ENCODE measurements around the gene HSD11B1L. TPM values are rescaled to one million over a fixed set of nuclear protein-coding genes. Genes with fewer than 3 reads are reported as not detected.
"Not testable (repeated sequence)": the region's sequence is repeated elsewhere in the genome, so short reads cannot be mapped to it uniquely, and the experiment has no call there.

HSD11B1L gene
- polyA plus RNA-seq, 1 donor from 2014 or later: 2.1 TPM

DNA sequence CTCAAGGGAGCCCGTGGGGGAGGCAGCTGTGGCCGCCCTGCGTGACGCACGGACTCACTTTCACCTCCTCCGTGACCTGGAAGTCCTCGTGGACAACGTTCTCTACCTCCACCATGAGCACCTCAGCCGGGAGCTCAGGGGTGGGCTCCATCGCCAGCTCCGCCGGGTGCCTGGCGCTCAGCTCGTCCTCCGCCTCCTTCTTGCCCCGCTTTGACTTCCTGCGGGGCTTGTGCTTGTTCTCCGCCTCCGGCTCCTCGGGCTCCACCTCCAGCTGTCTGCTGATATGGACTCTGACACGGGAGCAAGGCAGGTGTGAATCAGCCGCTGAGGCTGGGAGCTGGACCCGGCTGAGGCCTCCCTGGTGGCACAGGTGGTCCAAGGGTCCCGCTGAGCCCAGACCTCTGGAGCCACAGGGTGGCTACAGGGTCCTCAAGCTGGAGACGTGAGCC lies 30.9 kb downstream of the HSD11B1L start:
- no peak overlapping the region for H3K4me3 Mint-ChIP-seq
- no peaks in the 10 kb centered on the region for H3K27me3 Mint-ChIP-seq
- H3K4me1 Mint-ChIP-seq: no peaks in the 10 kb centered on the region
- H3K27ac Mint-ChIP-seq: no peak overlapping the region
- H3K9me3 Mint-ChIP-seq: no peaks in the 10 kb centered on the region
- no peaks in the 10 kb centered on the region for H3K36me3 Mint-ChIP-seq

DNA sequence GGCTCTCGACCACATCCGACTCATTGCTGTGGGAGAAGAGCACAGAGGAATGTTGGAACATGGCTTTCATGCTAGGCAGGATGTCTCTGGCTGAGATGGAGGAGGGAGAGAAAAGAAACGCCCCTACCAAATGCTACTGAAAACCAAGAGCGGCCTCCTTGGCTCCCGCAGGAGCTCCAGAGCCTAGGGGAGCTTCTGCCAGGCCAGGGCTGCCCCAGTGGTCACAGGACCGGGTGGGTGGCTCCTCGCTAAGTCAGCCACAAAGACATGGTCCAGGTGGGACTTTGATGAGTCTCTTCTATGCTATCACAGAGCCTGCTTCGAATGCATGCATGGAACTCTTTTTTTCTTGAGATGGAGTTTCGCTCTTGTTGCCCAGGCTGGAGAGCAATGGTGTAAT lies 32.4 kb downstream of the HSD11B1L start:
- no peaks in the 10 kb centered on the region for H3K36me3 Mint-ChIP-seq
- H3K27me3 Mint-ChIP-seq: no peaks in the 10 kb centered on the region
- H3K9me3 Mint-ChIP-seq: no peaks in the 10 kb centered on the region
- no peak overlapping the region for H3K27ac Mint-ChIP-seq
- peaks cover 0 to 7% (median 0%) of the 10 kb centered on the region in 3 donors for H3K4me1 Mint-ChIP-seq
- no peak overlapping the region for H3K4me3 Mint-ChIP-seq

DNA sequence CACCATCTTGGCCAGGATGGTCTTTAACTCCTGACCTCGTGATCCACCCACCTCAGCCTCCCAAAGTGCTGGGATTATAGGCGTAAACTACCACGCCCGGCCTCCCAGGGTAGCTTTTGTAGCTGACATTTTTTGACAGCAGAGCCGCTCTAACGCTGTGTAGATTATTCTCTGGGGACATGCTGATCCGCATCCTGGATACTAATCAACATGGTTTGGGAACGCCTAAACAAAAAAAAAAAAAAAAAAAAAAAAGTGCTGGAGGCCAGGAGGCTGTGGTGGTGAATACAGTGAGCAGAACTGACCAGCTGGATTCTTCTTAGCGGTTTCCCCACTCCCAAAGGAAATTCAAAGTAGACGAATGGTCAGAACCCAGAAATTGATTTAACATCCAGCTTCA lies 34.0 kb downstream of the HSD11B1L start:
- Mint-ChIP-seq H3K4me1 (peaks cover 9 to 17% (median 11%) of the 10 kb centered on the region in 3 donors), H3K27me3 (no peaks in the 10 kb centered on the region), H3K27ac (no peak overlapping the region), H3K9me3 (no peaks in the 10 kb centered on the region), H3K4me3 (no peak overlapping the region), H3K36me3 (no peaks in the 10 kb centered on the region)

DNA sequence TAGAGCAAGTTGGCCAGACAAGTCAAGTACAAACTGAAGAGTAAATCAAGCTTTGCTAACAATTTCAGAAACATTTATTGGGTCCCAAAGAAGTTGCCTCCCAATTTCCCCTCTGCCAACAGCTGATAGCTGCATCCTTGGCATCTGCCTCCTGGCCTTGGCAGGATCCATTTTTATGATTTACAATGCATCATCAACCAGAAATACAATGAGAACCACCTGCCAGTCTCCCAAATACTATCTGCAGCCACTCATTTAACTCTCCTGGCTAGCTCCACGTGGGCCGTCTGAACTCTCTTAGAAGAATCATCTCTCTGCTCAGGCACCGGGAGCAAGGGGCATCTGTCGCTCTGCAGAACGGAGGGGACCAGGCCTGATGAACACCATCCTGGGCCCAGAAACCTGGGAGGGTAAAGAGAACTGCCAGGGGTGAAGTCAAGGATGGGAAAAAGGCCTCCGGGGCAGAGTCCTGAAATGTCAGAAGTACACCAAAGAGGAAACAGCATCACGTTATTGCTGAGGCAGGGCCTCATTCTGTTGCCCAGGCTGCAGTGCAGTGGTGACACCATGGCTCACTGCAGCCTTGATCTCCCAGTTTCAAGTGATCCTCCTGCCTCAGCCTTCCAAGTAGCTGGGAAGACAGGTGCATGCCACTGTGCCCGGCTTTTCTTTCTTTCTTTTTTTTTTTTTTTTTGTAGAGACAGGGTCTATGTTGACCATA lies 36.5 kb downstream of the HSD11B1L start:
- Mint-ChIP-seq H3K27ac (peak overlapping the region in 2 of 3 donors; percentile 73 to 80), H3K4me1 (peaks cover 13 to 17% (median 17%) of the 10 kb centered on the region in 3 donors), H3K36me3 (no peaks in the 10 kb centered on the region), H3K9me3 (no peaks in the 10 kb centered on the region), H3K4me3 (peak overlapping the region in 2 of 4 donors; percentile 75 to 79), H3K27me3 (no peaks in the 10 kb centered on the region)

DNA sequence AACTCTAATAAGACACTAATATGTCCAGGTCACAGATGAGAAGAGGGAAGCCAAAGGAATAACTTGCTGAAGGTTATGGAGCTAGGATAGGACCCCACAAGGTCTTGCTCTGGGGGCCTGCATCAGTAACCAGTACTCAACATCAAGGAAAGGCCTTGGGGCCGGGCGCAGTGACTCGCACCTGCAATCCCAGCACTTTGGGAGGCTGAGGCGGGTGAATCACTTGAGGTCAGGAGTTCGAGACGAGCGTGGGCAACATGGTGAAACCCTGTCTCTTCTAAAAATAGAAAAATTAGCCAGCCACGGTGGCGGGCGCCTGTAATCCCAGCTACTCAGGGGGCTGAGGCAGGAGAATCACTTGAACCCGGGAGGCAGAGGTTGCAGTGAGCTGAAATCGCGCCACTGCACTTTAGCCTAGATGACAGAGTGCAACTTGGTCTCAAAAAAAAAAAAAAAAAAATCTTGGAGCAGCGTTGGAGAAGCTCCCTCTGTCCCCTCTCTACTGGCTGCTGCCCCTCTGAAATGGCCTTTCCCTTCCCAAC lies 37.3 kb downstream of the HSD11B1L start:
- Mint-ChIP-seq H3K36me3 (no peaks in the 10 kb centered on the region), H3K4me1 (peaks cover 13 to 17% (median 17%) of the 10 kb centered on the region in 3 donors), H3K9me3 (no peaks in the 10 kb centered on the region), H3K4me3 (peak overlapping the region; percentile 88 to 95 (median 92)), H3K27me3 (no peaks in the 10 kb centered on the region), H3K27ac (peak overlapping the region in 2 of 3 donors; percentile 80 to 99)

DNA sequence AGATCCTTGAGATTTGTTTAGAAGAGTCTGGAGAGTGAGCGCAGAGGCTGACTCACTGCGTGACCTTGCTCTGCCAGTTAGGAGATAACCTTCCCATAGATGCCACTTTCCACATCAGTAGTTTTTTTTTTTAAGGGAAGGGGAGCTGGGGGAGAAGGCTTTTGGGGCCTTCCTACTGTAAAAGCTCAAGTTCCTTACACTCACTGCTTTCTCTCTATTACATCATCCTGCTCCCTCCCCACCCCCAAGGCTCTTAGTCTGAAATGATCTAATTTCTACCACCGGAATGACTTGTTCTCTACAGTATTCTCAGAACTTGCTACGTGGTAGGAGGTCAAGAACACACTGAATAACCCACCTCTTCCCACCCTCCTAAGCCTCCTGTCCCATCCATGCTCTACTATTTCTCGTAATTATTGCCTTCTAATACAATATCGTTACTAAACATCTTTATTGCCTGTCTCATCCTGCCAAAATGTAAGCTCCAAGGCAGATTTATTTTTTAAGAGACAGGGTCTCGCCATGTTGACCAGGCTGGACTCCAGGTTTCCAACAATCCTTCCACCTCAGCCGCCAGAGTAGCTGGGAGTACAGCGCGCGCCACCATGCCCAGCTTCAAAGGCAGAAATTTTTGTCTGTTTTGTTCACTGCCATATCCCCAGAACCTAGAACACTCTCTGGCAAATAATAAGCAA lies 37.9 kb downstream of the HSD11B1L start:
- Mint-ChIP-seq H3K27ac (peak overlapping the region; percentile 97 to 99 (median 98)), H3K36me3 (no peaks in the 10 kb centered on the region), H3K4me3 (peak overlapping the region; percentile 88 to 95 (median 92)), H3K27me3 (no peaks in the 10 kb centered on the region), H3K9me3 (no peaks in the 10 kb centered on the region), H3K4me1 (peaks cover 13 to 17% (median 17%) of the 10 kb centered on the region in 3 donors)

DNA sequence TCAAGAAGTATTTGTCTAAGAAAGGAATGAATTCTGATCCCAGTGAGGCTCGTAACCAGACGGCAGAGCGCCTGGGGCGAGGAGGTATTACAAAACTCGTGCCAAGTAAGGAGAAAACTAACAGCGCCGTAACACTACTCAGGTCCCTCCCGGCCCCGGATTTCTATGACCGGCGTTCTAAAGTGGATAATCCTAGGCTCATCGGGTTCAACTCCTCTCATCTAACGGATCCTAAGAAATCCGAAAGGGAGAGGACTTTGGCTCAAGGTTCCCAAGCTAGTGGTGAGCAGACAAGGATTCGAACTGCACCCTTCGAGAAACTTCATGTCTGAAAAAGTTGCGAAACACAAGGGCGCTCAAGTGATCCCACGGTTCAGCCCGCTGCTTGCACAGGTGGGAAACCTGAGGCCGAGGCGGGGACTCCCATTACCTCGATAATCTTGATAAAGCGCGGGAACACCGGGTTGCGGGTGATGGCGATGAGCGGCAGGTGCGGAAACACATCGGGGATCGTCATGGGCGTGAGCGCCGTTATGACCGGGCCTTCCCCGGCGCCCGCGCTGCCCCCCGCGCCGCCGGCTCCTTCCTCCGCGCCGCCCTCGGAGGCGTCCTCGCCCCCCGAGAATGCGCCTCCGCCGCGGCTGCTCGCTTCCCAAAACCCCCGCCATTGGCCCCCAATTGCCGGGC lies 38.6 kb downstream of the HSD11B1L start:
- H3K9me3 Mint-ChIP-seq: no peaks in the 10 kb centered on the region
- H3K4me3 Mint-ChIP-seq: peak overlapping the region; percentile 88 to 96 (median 96)
- peaks cover 13 to 17% (median 17%) of the 10 kb centered on the region in 3 donors for H3K4me1 Mint-ChIP-seq
- no peaks in the 10 kb centered on the region for H3K27me3 Mint-ChIP-seq
- H3K36me3 Mint-ChIP-seq: no peaks in the 10 kb centered on the region
- H3K27ac Mint-ChIP-seq: peak overlapping the region; percentile 97 to 99 (median 98)

DNA sequence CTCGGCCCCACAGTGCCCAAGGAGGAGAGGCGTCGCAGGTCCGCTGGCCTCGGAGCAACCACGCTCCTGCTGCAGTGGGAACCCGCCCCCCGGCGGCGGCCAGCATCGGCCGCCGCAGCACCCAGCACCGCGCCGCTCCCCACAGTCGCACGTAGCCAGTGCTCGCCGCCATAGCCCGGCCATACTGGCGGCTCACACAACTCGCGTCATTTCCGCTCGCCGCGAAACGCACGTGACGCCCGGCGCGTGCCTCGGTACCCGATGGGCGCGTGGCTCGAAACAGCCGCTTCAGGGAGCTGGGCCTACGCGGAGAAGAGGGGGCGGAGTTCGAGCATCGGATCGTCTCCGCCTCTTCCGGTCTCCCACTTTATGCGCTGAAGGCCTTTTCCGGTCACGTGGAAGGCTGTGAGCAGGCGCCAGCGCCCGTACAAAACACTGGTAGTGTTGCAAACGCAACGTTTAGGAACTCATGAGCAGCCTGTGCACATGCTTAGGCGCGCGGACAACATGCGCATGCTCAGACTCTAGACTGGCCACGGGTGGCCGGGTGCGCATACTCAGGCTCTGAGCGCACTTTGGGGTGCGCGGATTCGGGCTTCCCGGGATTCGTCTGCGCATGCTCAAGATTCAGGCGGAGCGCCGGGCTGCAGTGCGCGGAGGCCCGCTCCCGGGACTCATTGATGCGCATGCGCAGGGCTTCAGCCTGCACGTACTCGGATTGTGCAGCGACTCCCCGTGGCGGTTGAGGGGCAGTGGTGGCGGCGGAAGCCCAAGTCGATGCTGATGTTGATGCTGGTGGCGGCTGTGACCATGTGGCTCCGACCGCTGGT lies 39.3 kb downstream of the HSD11B1L start, which contains the start of the genes CATSPERD and LONP1:
CATSPERD (plus strand) TSS at position 677 of the 830 bp plus-strand sequence; CDS start at position 778, 101 bp downstream.
LONP1 (minus strand) TSS at position 186 of the 830 bp plus-strand sequence; CDS start at position 172, 14 bp downstream.
- Mint-ChIP-seq H3K27ac (peak within 1 kb of the TSS; percentile 97 to 99 (median 98)), H3K9me3 (no peaks in the 10 kb centered on the region), H3K4me3 (peak within 1 kb of the TSS; percentile 88 to 96 (median 96)), H3K27me3 (peaks cover 2% of the 10 kb centered on the region), H3K36me3 (no peaks in the 10 kb centered on the region), H3K4me1 (peaks cover 13 to 17% (median 17%) of the 10 kb centered on the region in 3 donors)

DNA sequence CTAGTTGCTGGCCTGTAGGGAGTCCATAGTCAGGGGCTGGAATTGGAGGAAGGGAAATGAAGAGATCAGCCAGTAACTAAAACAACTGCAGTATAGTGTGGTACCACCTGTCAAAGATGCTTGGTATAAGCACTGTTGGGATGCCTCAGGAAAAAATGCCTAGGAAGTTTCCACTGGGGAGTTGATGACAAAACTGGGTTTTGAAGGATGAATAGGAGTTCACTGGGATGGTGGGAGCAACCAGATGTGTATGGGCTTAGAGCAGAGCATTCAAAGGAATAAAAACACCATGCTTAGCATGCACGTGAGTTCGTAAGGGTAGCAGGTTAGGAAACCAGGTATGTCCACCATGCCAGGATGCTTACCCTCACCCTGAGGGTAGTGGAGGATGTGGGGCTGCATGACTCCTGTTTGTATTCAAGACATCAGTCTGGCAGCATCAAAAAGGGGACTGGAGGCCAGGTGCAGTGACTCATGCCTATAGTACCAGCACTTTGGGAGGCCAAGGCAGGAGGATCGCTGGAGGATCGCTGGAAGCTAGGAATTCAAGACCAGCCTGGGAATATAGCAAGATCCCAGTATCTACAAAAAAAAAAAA lies 46.7 kb downstream of the HSD11B1L start:
- H3K27ac Mint-ChIP-seq: no peak overlapping the region

DNA sequence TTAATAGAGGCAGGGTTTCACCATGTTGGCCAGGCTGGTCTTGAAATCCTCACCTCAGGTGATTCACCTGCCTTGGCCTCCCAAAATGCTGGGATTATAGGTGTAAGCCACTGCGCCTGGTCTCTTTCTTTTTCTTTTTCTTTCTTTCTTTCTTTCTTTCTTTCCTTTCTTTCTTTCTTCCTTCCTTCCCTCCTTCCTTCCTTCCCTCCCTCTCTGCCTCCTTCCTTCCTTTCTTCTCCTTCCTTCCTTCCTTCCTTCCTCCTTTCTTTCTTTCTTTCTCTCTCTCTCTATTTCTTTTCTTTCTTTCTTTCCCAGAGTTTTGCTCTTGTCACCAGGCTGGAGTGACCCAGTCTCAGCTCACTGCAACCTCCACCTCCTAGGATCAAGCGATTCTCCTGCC lies 52.3 kb downstream of the HSD11B1L start:
- not testable (repeated sequence) for H3K27ac Mint-ChIP-seq, H3K36me3 Mint-ChIP-seq, H3K4me1 Mint-ChIP-seq, H3K9me3 Mint-ChIP-seq, H3K27me3 Mint-ChIP-seq, H3K4me3 Mint-ChIP-seq

More for the DNA sequence above, 46.7 kb downstream of the HSD11B1L start:
- no peaks in the 10 kb centered on the region for H3K36me3 Mint-ChIP-seq
- H3K9me3 Mint-ChIP-seq: no peaks in the 10 kb centered on the region
- no peaks in the 10 kb centered on the region for H3K4me1 Mint-ChIP-seq
- peaks cover 3% of the 10 kb centered on the region for H3K27me3 Mint-ChIP-seq
- H3K4me3 Mint-ChIP-seq: peak overlapping the region in 1 of 4 donors; percentile 76

Other genes starting within 250 kb of the HSD11B1L start
- not detected for gene ZNRF4, start 225.6 kb upstream of the HSD11B1L start, polyA plus RNA-seq
- gene TINCR, start 113.1 kb upstream of the HSD11B1L start, polyA plus RNA-seq: not detected
- gene SAFB2, start 58.3 kb upstream of the HSD11B1L start, polyA plus RNA-seq: 70.8 TPM
- gene SAFB, start 57.9 kb upstream of the HSD11B1L start, polyA plus RNA-seq: 110 TPM
- gene MICOS13, start 511 bp upstream of the HSD11B1L start, polyA plus RNA-seq: 107 TPM
- 2,640 TPM for gene RPL36, start 9.3 kb downstream of the HSD11B1L start, polyA plus RNA-seq
- gene LONP1, start 39.1 kb downstream of the HSD11B1L start, polyA plus RNA-seq: 38.5 TPM
- not detected for gene CATSPERD, start 39.6 kb downstream of the HSD11B1L start, polyA plus RNA-seq
- gene PRR22, start 103.7 kb downstream of the HSD11B1L start, polyA plus RNA-seq: not detected
- 35.2 TPM for gene DUS3L, start 110.1 kb downstream of the HSD11B1L start, polyA plus RNA-seq
- not detected for gene NRTN, start 124.0 kb downstream of the HSD11B1L start, polyA plus RNA-seq
- 0.55 TPM for gene FUT6, start 158.7 kb downstream of the HSD11B1L start, polyA plus RNA-seq
- not detected for gene FUT3, start 170.4 kb downstream of the HSD11B1L start, polyA plus RNA-seq
- not detected for gene FUT5, start 189.5 kb downstream of the HSD11B1L start, polyA plus RNA-seq
- gene NDUFA11, start 222.8 kb downstream of the HSD11B1L start, polyA plus RNA-seq: 371 TPM
- 4.2 TPM for gene VMAC, start 223.8 kb downstream of the HSD11B1L start, polyA plus RNA-seq
- 3.7 TPM for gene CAPS, start 233.2 kb downstream of the HSD11B1L start, polyA plus RNA-seq